22Rv1 (cell line): Measurements from ENCODE around the gene DNAAF2.
A peak's percentile ranks its signal among the peaks of the same experiment; 100 is the strongest.

ENCODE experiments used
- H3K27ac ChIP-seq: fragments of 450-650 bp; 2 replicates; pipeline ENCODE4 v1.5.1; 2017
- ZFX ChIP-seq: fragments of 450-650 bp; IDR thresholded peaks from 2 replicates; pipeline ENCODE4 v1.6.1; 2017; ENCODE audit warnings: antibody characterized with exemption, borderline replicate concordance
- TF ChIP-seq, protein P1 (sequence below): fragments of 450-650 bp; IDR thresholded peaks from 2 replicates; pipeline ENCODE4 v1.5.1; 2017; ENCODE audit warnings: mild to moderate bottlenecking

The DNAAF2 gene

GRCh38 chr14:49654511-49654910 lies 19.5 kb upstream of the DNAAF2 start:
- TF ChIP-seq, protein P1, sequence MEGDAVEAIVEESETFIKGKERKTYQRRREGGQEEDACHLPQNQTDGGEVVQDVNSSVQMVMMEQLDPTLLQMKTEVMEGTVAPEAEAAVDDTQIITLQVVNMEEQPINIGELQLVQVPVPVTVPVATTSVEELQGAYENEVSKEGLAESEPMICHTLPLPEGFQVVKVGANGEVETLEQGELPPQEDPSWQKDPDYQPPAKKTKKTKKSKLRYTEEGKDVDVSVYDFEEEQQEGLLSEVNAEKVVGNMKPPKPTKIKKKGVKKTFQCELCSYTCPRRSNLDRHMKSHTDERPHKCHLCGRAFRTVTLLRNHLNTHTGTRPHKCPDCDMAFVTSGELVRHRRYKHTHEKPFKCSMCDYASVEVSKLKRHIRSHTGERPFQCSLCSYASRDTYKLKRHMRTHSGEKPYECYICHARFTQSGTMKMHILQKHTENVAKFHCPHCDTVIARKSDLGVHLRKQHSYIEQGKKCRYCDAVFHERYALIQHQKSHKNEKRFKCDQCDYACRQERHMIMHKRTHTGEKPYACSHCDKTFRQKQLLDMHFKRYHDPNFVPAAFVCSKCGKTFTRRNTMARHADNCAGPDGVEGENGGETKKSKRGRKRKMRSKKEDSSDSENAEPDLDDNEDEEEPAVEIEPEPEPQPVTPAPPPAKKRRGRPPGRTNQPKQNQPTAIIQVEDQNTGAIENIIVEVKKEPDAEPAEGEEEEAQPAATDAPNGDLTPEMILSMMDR = no peak
- no peak for TF ChIP-seq ZFX
- no peak overlapping the region for H3K27ac ChIP-seq

- no peak overlapping the region for H3K27ac ChIP-seq
- TF ChIP-seq, protein P1 = no peak
- TF ChIP-seq ZFX = no peak
These were observed 18.5 kb upstream of the DNAAF2 start for GRCh38 chr14:49653508-49653907.

DNA sequence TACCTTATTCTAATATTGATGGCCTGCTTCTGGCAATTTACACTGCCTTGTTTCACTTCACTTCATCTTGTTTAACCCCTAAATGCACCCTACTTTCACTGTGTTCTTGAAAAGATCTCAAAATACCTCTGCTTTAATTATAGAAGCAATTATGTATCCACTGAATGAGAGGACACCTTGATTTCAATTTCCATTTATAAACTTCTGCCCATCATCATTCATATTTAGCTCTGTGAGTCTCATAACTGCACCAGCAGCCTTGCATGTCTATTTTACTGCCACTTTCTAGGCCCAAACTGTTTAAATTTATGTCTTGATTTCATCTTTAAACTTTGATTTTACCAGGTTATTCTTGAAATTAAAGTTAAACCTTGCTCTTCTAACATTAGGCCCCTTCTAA lies 7.1 kb upstream of the DNAAF2 start:
- TF ChIP-seq, protein P1 = no peak
- no peak for TF ChIP-seq ZFX
- peak overlapping the region; percentile 67 for H3K27ac ChIP-seq

- no peak for TF ChIP-seq ZFX
- TF ChIP-seq, protein P1 = no peak
- peak overlapping the region; percentile 67 for H3K27ac ChIP-seq
These were observed 6.7 kb upstream of the DNAAF2 start for GRCh38 chr14:49641697-49642129.

GRCh38 chr14:49640540-49641417 lies 5.7 kb upstream of the DNAAF2 start:
- peak overlapping the region; percentile 67 for H3K27ac ChIP-seq
- TF ChIP-seq ZFX = no peak
- TF ChIP-seq, protein P1 = no peak

GRCh38 chr14:49637534-49638078 lies 2.6 kb upstream of the DNAAF2 start:
- TF ChIP-seq, protein P1 = no peak
- TF ChIP-seq ZFX = no peak
- no peak overlapping the region for H3K27ac ChIP-seq

GRCh38 chr14:49636866-49637265 lies 1.8 kb upstream of the DNAAF2 start:
- TF ChIP-seq ZFX = no peak
- TF ChIP-seq, protein P1 = no peak

More at GRCh38 chr14:49636866-49637265, 1.8 kb upstream of the DNAAF2 start:
- H3K27ac ChIP-seq = 0 out of 2 replicates have a peak overlapping the region, but pooled peaks have one; percentile 98
